NCI-H1105 (cell line): ENCODE results near the gene TRIM8.

ENCODE experiments used
- DNase-seq: peaks from one replicate; lab custom pipeline; 2025; lab: John Stamatoyannopoulos, UW

Gene TRIM8

GRCh38 chr10:102633287-102633686 is 11.0 kb upstream of the TRIM8 start:
- DNase-seq = no peak

DNA sequence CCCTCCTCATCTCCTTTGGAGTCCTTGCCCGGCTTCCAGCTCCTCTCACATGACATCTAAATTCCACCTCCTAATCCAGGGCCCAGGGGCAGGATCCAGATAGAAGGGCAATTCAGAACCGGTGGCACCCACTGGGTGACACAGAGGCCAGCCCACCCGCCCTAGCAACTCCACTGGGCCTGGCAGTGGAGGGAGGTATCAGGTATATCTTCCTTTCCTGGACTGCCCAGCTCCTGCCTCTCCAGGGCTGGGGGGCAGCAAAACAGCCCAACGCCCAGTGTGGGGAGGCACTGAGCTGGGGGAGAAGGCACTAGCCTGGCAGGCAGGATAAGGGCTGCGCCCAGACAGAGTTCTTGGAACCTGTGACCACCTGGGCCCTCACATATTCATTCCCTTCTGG is 10.4 kb upstream of the TRIM8 start:
- DNase-seq = no peak

DNA sequence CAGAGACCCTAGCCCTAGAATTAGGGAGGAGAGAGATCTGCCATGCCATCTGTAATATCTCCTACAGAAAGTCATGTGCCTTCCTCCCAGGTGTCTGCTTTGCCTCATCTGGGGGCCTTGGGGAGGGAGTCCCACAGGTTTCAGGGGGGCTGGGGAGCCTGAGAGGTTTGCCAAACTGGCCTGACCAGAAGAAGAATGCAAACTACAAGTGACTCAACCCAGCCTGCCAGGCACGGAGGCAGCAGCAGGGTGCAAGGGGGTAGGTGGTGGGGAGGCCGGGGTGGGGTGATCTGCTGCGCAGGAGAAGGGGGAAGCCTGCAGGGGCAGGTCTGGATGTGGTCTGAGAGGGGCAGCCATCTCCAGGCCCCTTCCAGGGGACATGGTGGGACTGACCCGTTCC is 9.6 kb upstream of the TRIM8 start:
- DNase-seq = no peak

DNA sequence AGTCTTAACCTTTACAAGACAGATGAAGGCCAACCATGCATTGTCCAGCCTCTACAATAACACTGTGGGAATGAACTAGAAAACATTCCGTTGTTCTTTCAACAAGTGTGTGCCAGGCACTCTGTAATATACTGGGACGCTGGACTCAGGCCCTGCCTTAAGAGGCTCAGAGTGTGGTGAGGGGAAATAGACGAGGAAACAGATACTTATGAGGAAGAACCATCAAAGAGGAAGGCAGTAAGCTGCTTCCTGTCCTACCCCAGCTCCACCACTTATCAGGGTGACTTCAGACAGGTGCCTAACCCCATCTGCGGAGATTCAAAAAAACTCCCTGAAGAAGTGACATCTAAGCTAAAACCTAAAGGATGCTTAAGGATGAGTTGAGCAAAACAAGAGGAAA is 8.9 kb upstream of the TRIM8 start:
- no peak for DNase-seq

DNA sequence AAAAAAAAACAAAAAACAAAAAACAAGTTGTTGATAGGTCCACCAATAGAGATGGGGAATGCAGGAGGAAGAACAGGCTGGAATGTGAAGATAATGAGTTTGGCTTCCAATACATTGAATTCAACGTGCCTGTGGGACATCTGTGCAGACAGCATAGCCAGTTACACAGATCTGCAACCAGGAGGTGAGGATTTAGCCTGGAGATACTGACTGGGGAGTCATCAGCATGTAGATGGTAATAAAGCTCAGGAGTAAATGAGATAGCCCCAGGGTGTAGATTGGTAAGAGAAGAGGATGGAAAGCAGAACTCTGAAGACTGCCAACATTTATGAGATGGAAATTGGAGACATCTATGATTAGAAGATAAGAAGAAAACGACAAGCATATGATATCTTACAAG is 4.7 kb upstream of the TRIM8 start:
- DNase-seq = no peak

DNA sequence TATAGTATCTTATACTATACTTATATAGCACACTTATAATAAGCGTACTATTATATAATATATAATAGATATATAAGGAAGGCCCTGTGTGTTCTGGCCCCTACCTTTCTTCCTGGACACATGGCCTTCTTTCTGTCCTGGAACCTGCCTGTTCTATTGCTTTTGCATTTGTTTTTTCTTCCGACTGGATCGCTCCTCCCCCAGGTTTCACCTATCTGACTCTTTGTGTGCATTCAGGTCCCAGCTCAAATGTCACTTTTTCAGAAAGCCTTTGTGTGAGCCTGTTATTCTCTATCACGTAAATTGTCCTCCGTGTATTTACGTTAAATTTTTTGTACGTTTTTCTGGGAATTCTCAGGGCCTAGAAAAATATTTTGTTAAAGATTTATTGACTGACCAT is 2.9 kb upstream of the TRIM8 start:
- peak; percentile 24 for DNase-seq

GRCh38 chr10:102641880-102642735 is 2.2 kb upstream of the TRIM8 start:
- peak; percentile 89 for DNase-seq

DNA sequence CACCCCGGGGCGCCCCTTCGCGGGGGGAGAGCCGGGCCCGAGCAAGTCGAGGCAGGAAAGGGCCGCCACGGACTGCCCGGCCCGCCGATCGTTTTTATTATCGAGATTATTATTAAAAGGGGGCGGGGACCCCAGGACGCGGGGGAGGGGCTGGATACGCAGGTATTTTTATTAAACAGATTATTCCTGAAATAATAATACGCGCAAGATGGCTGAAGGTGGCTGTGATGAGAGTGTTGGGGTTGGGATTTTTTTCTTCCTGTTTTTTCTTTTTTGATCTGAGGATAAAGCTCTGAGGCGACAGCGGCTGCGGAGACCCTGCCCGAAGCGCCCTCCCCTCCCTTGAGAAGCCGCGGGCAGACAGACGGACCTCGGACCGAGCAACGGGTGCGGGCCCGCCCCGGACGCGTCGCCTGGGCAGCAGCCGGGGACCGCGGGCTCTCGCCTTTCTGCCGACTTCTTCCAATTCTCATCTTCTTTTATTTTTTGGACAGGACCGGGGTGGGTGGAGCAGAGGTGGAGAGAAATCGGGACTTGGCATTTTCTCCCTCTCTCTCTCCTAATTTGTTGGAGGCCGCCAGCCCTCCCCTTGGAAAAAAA is 1.4 kb upstream of the TRIM8 start:
- DNase-seq = peak; percentile 44

- DNase-seq = peak; percentile 29
Measured at GRCh38 chr10:102643336-102644065, 778 bp upstream of the TRIM8 start.

DNA sequence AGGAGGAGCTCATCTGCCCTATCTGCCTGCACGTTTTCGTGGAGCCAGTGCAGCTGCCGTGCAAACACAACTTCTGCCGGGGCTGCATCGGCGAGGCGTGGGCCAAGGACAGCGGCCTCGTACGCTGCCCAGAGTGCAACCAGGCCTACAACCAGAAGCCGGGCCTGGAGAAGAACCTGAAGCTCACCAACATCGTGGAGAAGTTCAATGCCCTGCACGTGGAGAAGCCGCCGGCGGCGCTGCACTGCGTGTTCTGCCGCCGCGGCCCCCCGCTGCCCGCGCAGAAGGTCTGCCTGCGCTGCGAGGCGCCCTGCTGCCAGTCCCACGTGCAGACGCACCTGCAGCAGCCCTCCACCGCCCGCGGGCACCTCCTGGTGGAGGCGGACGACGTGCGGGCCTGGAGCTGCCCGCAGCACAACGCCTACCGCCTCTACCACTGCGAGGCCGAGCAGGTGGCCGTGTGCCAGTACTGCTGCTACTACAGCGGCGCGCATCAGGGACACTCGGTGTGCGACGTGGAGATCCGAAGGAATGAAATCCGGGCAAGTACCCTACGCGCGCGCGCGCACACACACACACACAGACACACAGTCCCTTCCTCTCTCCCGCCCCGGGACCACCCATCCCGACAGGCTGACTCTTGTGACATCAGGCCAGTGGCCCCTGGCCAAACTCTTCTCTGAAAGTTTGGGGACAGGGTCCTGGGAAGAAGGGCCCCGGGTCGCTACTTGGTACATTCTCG is 538 bp downstream of the TRIM8 start:
- peak; percentile 60 for DNase-seq

GRCh38 chr10:102645388-102645740 is 1.1 kb downstream of the TRIM8 start:
- DNase-seq = no peak

DNA sequence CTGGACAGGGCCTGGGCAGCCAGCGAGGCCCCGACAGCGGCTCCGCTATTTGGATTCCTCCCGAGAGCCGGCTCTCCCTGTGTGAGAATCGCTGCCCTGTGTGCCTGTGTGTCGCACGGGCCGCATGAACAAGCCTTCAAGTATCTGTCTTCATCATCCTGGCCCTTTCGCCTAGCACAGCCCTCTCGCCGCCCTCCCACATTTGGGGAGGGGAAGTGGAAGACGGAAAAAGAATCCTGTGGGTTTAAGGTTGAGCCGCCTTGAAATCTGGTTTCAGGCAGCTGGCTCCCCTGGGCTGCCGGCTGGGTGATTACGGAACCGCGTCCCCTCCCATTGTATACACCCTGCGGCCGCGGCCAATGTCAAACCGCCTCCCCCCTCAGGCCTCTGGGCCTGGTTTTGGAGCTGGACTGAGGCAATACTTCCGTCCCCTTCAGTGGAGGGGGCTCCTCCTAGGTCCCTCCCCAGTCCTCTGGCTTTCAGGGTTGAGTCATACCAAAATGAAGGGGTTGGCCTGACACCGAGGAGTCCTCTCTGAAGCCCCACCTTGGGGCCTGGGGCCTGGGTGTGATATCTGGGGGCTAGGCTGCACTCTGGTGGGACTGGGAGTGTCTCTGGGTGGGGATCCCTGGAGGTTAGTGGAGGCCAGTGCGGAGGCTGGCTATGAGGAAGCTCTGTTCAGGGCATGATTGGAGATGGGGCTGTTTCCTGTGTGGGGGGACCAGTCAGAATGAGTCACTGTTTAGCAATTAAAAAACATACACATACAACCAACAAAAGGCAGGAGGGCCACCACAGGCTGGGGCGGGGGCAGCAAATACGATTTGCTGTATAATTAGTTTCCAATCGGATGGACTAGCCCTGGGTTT is 1.7 kb downstream of the TRIM8 start:
- DNase-seq = no peak

DNA sequence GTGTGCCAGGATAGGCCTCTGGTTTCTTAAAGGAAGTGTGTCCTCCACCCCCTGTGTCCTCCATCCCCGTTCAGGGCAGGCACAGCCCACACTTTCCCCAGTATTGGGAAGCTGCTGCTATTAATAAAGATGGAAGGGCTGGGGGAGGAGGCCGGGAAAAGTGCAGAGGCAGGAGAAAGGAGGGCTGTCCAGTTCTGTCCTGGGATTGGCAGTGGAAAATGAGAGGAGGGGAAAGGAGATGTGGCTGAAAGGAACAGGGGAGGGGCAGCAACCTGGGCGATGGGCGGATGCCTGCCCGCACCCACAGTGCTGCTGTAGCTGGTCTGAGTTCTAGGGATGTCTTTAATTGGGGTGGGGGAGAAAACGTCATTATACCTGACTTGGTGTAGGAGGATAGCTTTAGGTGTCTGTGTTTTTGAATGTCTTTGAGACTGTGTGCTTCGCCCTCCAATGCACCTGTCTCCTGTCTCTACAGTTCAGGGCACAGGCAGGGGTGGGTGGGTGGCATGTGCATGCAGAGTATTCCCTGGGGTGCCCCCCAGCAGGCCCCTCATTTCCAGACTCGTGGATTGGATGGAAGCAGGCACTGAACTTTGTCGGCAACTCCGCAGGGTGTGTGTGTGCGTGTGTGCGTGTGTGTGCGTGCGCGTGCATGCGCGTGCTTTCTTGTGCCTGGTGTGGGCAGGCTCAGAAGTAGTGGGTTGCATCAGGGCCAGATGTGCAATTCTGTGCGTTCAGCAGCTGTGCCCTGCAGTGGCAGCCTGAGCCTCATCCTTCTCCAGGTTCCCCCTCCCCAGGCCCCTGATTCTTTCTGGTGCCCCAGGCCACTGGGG is 2.5 kb downstream of the TRIM8 start:
- DNase-seq = no peak

DNA sequence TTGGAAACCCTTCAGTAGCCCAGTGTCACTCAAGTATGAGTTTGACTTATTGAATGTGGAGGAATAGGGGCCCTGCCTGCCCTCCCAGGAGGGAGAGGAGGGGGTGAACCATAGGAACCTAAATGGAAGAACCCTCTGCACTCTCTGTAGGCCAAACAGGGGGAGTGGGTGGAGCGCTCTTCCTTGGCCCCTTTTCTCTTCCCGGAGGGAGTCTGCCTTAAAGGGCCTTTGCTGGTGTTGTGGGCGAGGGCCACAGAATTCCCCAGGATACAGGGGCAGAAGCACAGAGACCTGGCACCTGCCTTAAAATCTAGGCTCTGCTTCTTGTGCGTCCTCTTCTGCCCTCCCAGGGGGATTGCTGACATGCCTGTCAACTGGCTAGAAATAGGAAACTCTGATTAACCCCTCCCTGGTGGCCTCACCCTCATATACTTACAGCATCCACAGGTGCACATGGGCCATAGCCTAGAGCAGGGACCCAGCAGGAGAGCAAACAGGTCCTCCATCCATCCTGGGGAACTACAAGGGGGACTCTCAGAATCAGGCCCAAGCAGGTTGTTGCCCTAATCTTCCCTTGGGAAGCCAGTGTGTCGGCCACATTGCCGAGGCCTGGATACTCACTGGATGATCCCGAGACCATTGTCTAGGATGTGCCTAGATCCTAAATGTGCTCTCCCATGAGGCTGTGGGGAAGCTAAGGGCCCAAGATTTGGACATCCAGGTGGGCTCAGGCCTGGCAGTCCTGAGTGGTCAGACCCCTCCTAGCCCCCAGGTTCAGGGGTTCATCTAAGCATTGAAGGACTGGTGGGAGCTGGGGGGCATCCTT is 3.4 kb downstream of the TRIM8 start:
- DNase-seq = no peak

- no peak for DNase-seq
Measured at GRCh38 chr10:102648269-102648888, 4.1 kb downstream of the TRIM8 start.

- DNase-seq = no peak
Measured at GRCh38 chr10:102648889-102649796, 4.9 kb downstream of the TRIM8 start.

DNA sequence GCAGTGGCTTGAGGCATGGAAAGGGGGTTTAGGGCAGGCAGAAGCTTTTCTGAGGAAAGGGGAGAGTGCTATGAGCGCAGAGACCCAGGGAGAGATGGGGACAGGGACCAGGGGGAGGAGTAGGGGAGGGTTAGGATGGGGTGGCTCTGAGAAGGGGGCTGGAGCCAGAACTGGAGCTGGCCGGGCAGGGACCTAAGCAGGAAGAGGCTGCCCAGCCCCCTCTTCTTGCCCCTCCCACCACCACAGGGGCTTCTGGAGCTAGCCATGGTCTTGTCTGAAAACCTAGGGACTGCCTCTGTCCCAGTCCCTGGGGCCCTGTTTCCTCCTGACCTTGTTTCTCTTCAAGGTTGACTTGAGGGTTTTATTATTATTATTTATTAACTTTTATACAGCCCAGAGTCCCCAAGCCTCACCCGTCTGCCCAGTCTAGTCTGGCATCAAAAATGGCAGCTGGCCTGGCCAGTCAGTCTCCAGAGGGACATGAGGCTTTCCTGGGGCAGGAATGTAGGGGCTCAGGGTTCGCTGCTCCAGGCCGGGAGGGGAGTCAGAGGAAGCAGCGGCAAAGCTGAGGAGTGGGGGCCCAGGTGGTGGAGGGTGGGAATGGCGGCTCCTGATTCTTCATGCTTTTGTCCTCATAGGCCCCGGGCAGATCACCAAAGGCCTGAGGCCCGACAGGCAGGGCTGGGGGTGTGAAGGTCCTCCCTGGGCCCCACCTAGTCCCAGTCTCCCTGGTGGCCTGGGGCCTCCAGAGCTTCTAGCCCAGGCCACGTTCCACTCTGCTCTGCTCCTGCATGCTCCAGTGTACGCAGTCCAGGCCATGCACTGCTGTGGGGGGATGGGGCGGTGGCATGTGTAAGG is 5.7 kb downstream of the TRIM8 start:
- DNase-seq = no peak
